GM12891 (cell line): ENCODE results near the gene SLC17A7.

Experiments
- DNase-seq: peaks from one replicate; pipeline ENCODE4 v3.0.0; 2011; ENCODE audit warnings: low spot score; ENCODE audit not compliant: insufficient read length
- FAIRE-seq: peaks from 2 replicates; lab custom pipeline; 2011; peaks lifted over from hg19 to GRCh38; lab: Jason Lieb, UNC
- PAX5 ChIP-seq: IDR thresholded peaks from 2 replicates; pipeline ENCODE4 v1.6.1; 2011; ENCODE audit warnings: low read length, moderate library complexity, mild to moderate bottlenecking; ENCODE audit not compliant: insufficient read depth, severe bottlenecking
- POLR2A ChIP-seq: IDR thresholded peaks from 2 replicates; pipeline ENCODE4 v1.6.1; 2011; ENCODE audit warnings: low read depth, low read length, control low read depth
- POLR2AphosphoS5 ChIP-seq: IDR thresholded peaks from 2 replicates; pipeline ENCODE4 v1.6.1; 2011; ENCODE audit warnings: low read depth, low read length, control low read depth
- POU2F2 ChIP-seq: IDR thresholded peaks from 2 replicates; pipeline ENCODE4 v1.6.1; 2011; ENCODE audit warnings: low read depth, mild to moderate bottlenecking, control low read depth, low read length, moderate library complexity
- SPI1 ChIP-seq: IDR thresholded peaks from 2 replicates; pipeline ENCODE4 v1.6.1; 2011; ENCODE audit warnings: low read depth, low read length, control low read depth
- TAF1 ChIP-seq: IDR thresholded peaks from 2 replicates; pipeline ENCODE4 v1.6.1; 2011; ENCODE audit warnings: low read depth, low read length, control low read depth

The SLC17A7 gene

DNA sequence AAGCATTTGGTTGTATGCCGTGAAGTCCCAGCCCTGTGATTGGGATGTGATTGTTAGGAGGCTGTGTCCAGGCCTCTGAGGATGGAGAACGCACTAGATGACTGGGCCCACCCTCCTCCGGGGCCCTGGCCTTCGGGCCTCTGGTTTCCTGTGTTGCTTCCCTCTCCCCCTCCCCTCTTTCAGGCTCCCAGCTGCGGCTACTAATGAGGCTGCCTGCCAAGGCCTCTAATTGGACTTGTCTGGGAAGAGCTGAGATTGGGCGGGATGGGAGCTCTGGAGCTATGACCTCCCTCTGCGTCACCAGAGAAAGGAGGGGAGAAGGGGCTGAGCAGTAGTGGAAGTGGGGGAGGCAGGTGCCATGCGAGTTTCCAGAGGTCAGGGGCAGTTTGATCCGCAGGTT is 28.0 kb downstream of the SLC17A7 start:
- no peak for TF ChIP-seq PAX5
- TF ChIP-seq POLR2A = no peak
- no peak for TF ChIP-seq POU2F2
- no peak for FAIRE-seq
- DNase-seq = no peak

DNA sequence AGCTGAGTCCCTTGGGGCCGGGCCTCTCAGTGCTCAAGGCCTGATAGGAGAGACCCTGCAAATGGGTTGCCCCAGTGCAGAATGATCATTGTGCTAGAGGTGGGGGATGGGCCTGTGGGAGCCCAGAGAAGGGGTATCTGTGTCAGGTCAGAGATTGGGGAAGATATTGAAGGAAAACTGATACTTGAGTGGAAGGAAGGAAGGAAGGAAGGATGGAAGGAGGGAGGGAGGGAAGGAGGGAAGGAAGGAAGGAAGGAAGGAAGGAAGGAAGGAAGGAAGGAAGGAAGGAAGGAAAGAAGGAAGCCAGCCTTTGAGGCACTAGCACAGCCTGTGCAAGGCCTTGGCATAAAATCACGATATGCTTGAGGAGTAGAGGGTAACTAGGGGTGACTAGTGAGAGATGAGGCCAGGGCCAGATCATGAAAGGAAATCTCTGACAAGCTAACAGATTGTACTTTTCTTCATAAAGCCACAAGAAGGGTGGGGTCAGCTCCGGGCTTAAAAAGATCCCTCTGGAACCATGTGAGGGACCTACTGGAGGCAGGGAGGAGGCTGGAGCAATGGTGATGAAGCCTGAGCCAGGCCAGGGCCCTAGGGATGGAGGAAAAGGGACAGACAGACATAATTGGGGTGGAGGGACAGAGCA is 29.5 kb downstream of the SLC17A7 start:
- no peak for DNase-seq
- no peak for FAIRE-seq
- TF ChIP-seq SPI1 (no peak), POLR2AphosphoS5 (no peak), POU2F2 (no peak), PAX5 (no peak), TAF1 (no peak), POLR2A (no peak)

DNA sequence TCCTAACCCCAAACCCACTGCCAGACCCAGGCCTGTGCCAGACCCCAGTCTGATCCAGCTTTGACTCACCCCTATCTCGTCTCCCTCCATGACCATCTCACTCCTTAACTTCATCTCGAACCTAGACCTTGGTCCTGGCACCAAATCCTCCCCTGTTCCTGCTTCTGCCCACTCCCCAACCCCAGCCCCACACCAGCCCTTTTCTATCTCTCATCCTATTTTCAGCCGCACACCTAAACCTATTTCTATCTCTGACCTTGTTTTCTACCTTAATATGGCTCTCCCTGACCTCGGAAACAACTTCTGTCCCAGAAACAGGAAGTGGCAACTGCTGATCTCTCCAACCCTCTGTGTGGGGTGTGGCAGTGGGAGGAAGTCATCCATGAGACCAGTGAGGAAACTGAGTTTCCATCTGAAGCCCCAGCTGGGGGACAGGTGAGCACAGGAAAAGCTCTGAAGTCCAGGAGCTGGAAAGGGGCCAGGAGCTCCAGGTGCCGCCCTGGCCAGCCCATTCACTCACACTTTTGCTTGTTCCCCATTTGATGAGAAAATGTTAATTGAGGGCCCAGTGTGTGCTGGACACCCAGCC is 31.8 kb downstream of the SLC17A7 start:
- no peak for TF ChIP-seq POU2F2
- no peak for TF ChIP-seq POLR2AphosphoS5
- TF ChIP-seq PAX5 = no peak
- TF ChIP-seq SPI1 = peak; percentile 96
- FAIRE-seq = peak; percentile 90
- DNase-seq = no peak

DNA sequence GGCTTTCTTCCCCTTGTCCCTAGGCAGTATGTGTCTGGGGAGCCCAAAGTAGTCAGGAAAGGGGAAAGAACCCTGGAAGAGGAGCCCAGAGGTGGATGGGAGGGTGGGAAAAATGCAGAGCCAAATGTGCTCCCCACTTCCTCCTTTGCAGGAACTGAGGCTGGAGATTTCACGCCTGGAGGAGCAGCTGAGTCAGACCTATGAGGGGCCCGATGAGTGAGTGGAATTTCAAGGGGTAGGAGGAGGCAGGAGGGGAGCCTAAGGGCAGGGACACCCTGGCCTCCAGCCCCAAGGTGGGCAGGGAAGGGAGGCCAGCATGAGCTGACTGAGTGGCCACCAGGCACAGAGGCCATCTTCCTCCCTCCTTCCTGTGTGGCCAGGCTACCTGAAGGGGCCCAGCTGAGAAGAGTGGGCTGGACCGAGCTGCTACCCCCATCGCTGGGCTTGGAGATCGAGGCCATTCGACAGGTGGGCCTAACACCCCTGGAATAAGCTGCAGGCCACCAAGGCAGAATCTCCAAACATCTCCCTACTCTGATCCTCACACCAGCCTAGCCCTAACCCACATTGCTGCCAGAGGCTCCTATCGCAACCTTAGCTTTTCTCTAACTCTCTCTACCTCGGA is 32.4 kb downstream of the SLC17A7 start:
- FAIRE-seq (no peak), DNase-seq (no peak)
- no peak for TF ChIP-seq POLR2AphosphoS5
- TF ChIP-seq SPI1 = peak; percentile 82

GRCh38 chr19:49407482-49408015 is 33.8 kb downstream of the SLC17A7 start:
- FAIRE-seq = no peak
- no peak for DNase-seq
- no peak for TF ChIP-seq POLR2A
- no peak for TF ChIP-seq SPI1
- TF ChIP-seq POLR2AphosphoS5 = no peak
- TF ChIP-seq PAX5 = no peak
- no peak for TF ChIP-seq TAF1
- TF ChIP-seq POU2F2 = no peak

GRCh38 chr19:49407079-49407478 is 34.2 kb downstream of the SLC17A7 start:
- TF ChIP-seq PAX5 (no peak), SPI1 (no peak), POLR2A (no peak), POLR2AphosphoS5 (no peak), POU2F2 (no peak), TAF1 (no peak)
- no peak for DNase-seq
- no peak for FAIRE-seq

DNA sequence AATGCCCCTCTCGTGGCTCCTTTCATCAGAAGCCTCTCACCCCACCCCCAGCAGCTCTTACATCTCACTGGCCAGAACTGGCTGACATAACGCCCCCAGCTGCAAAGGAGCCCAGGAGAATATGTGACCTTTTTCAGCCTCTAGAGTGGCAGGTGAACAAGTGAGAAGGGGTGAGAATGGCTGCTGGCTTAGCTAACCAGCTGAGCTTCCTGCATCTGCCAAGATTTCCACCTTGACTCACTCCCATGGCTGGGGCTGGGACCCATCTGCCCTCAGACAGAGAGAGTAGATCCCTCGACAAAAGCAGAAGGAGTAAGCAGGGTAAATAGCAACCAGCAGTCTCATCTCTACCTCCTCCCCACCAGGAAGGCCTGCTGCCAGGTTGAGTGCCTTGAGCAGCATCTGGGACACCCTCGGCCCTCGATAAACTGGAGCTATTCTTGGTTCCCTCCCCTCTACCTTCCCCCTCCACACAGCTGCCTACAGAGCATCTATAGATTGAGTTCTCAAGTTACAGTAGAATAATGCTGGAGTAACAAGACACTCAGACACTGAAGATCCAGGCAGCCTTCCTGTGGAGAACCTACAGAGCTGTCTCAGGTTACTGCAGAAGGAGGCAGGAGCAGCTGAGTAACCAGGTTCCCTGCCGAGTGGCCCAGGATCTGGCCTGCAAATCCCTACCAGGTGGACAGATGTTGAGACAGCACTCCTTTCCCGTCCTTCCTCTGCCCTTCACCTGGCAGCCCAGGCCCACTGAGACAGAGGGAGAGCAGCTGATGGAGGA is 37.7 kb downstream of the SLC17A7 start:
- TF ChIP-seq POLR2AphosphoS5 = no peak
- no peak for TF ChIP-seq POU2F2
- TF ChIP-seq SPI1 = no peak
- TF ChIP-seq PAX5 = no peak
- no peak for TF ChIP-seq TAF1
- no peak for TF ChIP-seq POLR2A
- no peak for DNase-seq
- FAIRE-seq = peak; percentile 55

GRCh38 chr19:49400029-49400428 is 41.3 kb downstream of the SLC17A7 start:
- DNase-seq (no peak), FAIRE-seq (no peak)
- TF ChIP-seq TAF1 (no peak), SPI1 (no peak), POU2F2 (no peak), POLR2A (no peak), POLR2AphosphoS5 (no peak), PAX5 (no peak)

DNA sequence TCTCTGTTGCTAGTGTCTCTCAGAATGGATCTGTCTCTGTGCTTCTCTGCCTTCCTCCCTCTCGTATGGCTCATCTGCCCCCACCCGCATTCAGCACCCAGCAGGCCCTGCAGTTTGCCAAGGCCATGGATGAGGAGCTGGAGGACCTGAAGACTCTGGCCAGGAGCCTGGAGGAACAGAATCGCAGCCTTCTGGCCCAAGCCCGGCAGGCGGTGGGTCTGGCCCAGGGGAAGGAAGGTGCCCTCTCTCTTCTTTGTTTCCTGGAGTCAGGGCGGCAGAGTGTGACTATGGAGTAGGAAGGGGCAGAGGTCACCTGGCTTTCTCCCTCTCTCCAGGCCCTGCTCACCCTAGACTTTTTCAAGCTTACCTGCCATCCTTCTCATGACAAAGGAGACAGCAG is 42.4 kb downstream of the SLC17A7 start:
- FAIRE-seq = no peak
- TF ChIP-seq POLR2AphosphoS5 (no peak), POLR2A (no peak), POU2F2 (no peak), TAF1 (no peak), SPI1 (no peak), PAX5 (no peak)

DNA sequence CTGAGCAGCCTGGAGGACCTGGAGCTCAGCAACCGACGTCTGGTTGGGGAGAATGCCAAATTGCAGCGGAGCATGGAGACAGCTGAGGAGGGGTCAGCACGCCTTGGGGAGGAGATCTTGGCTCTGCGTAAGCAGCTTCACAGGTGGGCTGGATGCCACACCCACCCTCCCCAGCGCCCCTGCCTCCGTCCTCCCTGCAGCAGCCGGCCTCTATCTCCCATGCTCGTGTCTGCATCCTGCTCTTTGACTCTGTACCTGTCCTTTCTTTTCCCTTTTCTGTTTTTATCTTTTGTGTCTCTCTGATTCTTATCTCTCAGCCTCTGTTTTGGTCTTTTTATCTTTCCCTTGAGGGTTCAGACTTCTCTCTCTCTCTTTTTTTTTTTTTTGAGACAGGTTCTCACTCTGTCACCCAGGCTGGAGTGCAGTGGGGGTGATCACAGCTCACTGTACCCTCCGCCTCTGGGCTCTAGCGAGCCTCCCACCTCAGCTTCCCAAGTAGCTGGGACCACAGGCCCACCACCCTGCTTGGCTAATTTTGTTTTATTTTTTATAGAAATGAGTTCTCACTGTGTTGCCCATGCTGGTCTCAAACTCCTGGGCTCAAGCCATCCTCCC is 43.2 kb downstream of the SLC17A7 start:
- TF ChIP-seq POU2F2 = no peak
- no peak for TF ChIP-seq SPI1
- no peak for TF ChIP-seq POLR2A
- TF ChIP-seq PAX5 = no peak
- TF ChIP-seq POLR2AphosphoS5 = no peak
- TF ChIP-seq TAF1 = no peak
- FAIRE-seq (no peak), DNase-seq (no peak)

More for the DNA sequence above, 42.4 kb downstream of the SLC17A7 start:
- DNase-seq = no peak
